OCI-LY7 (cell line): Measurements from ENCODE around the gene MCF2L2.

ENCODE experiments used
- CTCF ChIP-seq: fragments of 200-600 bp; sonication (generic); conservative IDR thresholded peaks from 2 replicates; pipeline ENCODE4 v1.5.1; 2014; ENCODE audit warnings: mild to moderate bottlenecking, antibody characterized with exemption, low read length, moderate library complexity, mixed read lengths
- EZH2phosphoT487 ChIP-seq: fragments of 200-600 bp; sonication (generic); IDR thresholded peaks from 2 replicates; pipeline ENCODE4 v1.6.1; 2018; ENCODE audit warnings: low read depth, borderline replicate concordance, mild to moderate bottlenecking, mixed run types, antibody characterized with exemption, low read length, moderate library complexity, mixed read lengths

- no peak for TF ChIP-seq CTCF
- no peak for TF ChIP-seq EZH2phosphoT487
These were observed 142.5 kb downstream of the MCF2L2 start for GRCh38 chr3:183285828-183286457.
